ENCODE measurements around the gene ZNF474.

Gene ZNF474

DNA sequence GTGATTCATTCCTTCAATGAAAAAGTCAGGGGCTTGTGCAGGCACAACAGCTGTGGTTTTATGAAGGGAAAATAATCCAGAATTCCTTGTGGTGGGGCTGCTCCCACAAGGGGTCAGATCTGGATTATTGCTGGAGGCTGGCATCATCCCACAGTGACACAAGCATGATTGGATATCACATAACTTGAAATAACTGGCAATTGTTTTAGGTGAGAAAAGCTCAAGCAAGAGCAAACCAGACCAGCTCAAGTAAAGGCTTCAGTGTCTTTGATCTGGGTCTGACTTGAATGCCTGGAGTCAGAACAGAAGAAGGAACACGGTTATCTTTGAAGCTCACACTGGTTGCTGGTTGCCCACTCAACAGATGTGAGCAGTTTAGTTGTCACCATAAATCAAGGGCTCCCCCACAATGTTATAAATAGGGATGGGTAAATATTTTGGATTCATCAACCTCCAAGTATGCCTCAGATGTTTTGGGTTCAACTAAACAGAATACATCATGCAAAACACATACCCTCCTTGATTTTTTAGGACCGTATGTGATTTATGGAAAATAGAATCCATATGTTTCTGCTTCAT is 3.1 kb upstream of the ZNF474 start:
- DNase-seq (ENCODE audit: low read depth): peak; percentile 31
- no peak overlapping the region for H3K4me3 ChIP-seq (ENCODE audit: low read depth, low read length)
- TF ChIP-seq, protein P1, sequence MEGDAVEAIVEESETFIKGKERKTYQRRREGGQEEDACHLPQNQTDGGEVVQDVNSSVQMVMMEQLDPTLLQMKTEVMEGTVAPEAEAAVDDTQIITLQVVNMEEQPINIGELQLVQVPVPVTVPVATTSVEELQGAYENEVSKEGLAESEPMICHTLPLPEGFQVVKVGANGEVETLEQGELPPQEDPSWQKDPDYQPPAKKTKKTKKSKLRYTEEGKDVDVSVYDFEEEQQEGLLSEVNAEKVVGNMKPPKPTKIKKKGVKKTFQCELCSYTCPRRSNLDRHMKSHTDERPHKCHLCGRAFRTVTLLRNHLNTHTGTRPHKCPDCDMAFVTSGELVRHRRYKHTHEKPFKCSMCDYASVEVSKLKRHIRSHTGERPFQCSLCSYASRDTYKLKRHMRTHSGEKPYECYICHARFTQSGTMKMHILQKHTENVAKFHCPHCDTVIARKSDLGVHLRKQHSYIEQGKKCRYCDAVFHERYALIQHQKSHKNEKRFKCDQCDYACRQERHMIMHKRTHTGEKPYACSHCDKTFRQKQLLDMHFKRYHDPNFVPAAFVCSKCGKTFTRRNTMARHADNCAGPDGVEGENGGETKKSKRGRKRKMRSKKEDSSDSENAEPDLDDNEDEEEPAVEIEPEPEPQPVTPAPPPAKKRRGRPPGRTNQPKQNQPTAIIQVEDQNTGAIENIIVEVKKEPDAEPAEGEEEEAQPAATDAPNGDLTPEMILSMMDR (conservative IDR thresholded peaks at IDR 0.05; ENCODE audit: low read depth, low read length): no peak

GRCh38 chr5:122126756-122127321 is 2.5 kb upstream of the ZNF474 start:
- peak overlapping the region; percentile 4 for H3K4me3 ChIP-seq (ENCODE audit: low read depth, low read length)
- peak; percentile 51 for DNase-seq (ENCODE audit: low read depth)
- TF ChIP-seq, protein P1 (conservative IDR thresholded peaks at IDR 0.05; ENCODE audit: low read depth, low read length): no peak

DNA sequence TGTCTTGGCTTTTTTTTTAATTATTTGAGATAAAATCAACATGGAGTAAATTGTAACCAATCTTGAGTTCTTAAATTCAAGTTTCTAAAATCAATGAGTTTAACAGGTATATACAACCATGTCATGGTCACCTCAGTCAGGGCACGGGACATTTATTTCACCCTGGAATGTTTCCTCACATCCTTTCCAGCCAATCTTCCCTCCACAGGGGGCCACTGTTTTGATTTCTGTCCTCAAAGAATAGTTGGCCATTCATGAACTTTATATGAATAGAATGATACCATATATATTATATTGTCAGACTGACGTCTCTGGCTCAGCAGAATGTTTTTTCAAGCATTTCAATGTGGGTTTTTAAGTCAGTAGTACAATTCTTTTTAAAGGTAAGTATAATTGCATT is 806 bp downstream of the ZNF474 start:
- peak; percentile 31 for DNase-seq (ENCODE audit: low read depth)
- TF ChIP-seq, protein P1 (conservative IDR thresholded peaks at IDR 0.05; ENCODE audit: low read depth, low read length): no peak
- no peak overlapping the region for H3K4me3 ChIP-seq (ENCODE audit: low read depth, low read length)

- no peak for DNase-seq (ENCODE audit: low read depth)
- TF ChIP-seq, protein P1 (conservative IDR thresholded peaks at IDR 0.05; ENCODE audit: low read depth, low read length): no peak
- no peak overlapping the region for H3K4me3 ChIP-seq (ENCODE audit: low read depth, low read length)
Observed at GRCh38 chr5:122137702-122138101, 8.4 kb downstream of the ZNF474 start.

- no peak for DNase-seq (ENCODE audit: low read depth)
- no peak overlapping the region for H3K4me3 ChIP-seq (ENCODE audit: low read depth, low read length)
- TF ChIP-seq, protein P1 (conservative IDR thresholded peaks at IDR 0.05; ENCODE audit: low read depth, low read length): no peak
Observed at GRCh38 chr5:122138356-122138755, 9.0 kb downstream of the ZNF474 start.

GRCh38 chr5:122140900-122141299 is 11.6 kb downstream of the ZNF474 start:
- DNase-seq (ENCODE audit: low read depth): no peak
- no peak overlapping the region for H3K4me3 ChIP-seq (ENCODE audit: low read depth, low read length)
- TF ChIP-seq, protein P1 (conservative IDR thresholded peaks at IDR 0.05; ENCODE audit: low read depth, low read length): no peak

- H3K4me3 ChIP-seq (ENCODE audit: low read depth, low read length): no peak overlapping the region
- TF ChIP-seq, protein P1 (conservative IDR thresholded peaks at IDR 0.05; ENCODE audit: low read depth, low read length): no peak
- no peak for DNase-seq (ENCODE audit: low read depth)
Observed at GRCh38 chr5:122141751-122142150, 12.4 kb downstream of the ZNF474 start.
